HG03460 (cell line): ENCODE data around the gene MAN1C1.
"Not testable (repeated sequence)": the region's sequence is repeated elsewhere in the genome, so short reads cannot be mapped to it uniquely, and the experiment has no call there.

Source experiments
- ATAC-seq: cut with Tn5 transposase; IDR thresholded peaks from one replicate; pipeline ENCODE4 v1.9.1; 2021; ENCODE audit not compliant: unreplicated experiment

Gene MAN1C1

DNA sequence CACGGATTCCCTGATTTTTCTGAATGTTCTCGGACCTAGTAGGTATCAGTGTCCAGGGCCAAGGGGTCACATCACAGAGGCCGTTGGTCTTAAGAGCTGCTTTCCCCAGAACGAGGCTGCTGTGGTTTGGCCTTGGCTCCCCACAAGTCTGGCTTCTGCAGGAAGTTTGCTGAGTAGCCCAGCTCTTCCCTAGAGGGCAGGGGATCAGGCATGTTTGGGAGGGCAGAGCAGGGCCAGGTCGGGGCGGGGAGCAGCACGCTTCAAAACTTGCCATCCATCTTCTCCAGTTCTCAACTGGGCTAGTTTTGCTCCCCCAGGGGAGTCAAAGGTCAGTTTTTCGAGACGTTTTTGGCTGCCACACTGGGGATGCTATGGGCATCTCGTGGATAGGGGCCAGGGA, 37.0 kb downstream of the MAN1C1 start:
- no peak for ATAC-seq

GRCh38 chr1:25654109-25654660, 37.6 kb downstream of the MAN1C1 start:
- no peak for ATAC-seq

- ATAC-seq = no peak
Observed at GRCh38 chr1:25657121-25657882, 40.7 kb downstream of the MAN1C1 start.

DNA sequence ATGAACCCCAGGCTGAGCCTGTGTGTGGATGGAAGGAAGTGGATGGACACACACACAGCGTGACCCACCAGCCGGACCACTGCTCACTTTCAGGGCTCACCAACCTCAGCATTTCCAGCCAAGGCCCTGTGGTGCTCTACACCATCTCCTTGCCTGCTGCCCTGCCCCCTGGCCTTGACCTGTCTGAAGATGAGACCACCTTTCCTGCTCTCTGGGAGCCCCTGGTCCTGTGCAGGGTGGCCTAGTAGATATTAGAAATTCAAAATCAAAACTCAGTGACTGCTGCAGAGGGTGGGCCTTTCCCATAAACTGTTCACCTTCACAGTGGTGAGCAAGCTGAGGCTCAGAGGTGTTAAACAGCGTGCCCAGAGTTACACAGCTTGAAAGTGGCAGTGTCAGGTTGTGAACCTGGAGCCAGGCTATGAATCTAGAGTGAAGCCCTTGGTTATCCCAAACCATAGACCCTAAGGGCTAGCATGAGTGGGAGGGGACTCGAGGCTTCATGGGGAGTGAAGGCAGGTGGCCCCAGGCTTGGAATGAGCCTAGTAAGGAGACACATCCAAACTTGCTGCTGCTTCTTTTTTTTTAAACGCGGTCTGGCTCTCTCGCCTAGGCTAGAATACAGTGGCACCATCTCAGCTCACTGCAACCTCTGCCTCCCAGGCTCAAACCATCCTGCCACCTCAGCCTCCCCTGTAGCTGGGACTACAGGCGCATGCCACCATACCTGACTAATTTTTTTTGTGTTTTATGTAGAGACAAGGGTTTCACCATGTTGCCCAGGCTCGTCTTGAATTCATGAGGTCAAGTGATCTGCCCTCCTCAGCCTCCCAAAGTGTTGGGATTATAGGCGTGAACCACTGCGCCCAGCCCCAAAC, 41.5 kb downstream of the MAN1C1 start:
- no peak for ATAC-seq

- ATAC-seq = no peak
Observed at GRCh38 chr1:25658791-25659431, 42.3 kb downstream of the MAN1C1 start.

- no peak for ATAC-seq
Observed at GRCh38 chr1:25661043-25661815, 44.6 kb downstream of the MAN1C1 start.

DNA sequence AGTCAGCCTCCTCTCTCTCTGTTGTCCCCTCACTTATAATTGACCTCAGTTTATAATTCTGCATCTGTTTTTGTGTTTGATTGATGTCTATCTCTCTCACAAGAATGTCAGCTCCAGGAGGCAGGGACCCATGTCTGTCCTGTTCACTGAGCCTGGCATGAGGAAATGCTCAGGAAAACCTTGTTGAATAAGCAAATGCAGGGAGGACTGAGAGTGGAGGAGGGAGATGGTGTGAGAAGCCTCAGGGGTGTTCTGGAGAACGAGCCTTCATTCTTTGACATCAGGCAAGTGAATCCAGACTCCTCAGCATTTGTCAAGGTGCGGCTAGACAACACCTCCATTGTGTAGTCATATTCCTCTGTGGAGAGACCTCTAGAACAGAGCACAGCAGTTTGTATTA, 45.5 kb downstream of the MAN1C1 start:
- ATAC-seq = no peak

GRCh38 chr1:25662959-25663358, 46.4 kb downstream of the MAN1C1 start:
- not testable (repeated sequence) for ATAC-seq

DNA sequence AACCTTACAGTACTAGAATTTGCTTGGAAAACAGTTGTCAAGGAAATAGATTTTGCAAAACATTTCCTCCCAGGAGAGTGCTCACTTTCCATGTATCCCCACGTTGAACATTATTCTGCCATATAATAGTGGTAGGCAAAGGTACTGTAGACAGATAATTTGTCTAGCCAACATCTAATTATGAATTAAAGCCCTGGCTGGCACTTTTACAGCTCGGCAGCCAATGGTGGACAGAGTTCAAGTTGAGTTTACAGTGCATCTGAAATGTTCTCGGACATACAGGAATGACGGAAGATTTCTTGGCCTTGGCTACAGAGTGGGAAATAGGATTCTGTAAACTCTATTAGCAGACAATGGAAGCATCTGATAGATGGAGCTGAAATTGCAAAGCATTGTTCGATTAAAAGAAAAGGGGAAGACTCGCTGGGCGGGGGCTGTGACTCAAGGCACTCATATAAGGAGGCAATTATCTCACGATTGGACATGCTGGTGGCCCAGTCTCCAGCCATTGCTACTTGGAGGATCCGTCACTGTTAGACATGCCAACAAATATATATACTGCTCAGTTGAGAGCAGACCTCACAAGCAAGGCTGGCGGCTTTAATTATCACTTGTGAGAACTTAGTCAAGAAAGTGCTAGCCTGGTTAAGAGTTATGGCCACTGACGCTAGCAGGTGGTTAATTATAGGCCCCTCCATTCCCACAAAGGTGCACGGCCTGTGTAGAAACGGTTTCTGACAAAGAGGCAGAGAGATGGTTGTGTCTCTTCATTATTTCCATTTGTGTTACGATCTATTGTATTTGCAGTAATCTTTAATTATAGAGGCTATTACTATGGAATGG, 48.0 kb downstream of the MAN1C1 start:
- no peak for ATAC-seq

- ATAC-seq = no peak
Observed at GRCh38 chr1:25666460-25666859, 49.9 kb downstream of the MAN1C1 start.

GRCh38 chr1:25668931-25669573, 52.5 kb downstream of the MAN1C1 start:
- no peak for ATAC-seq

DNA sequence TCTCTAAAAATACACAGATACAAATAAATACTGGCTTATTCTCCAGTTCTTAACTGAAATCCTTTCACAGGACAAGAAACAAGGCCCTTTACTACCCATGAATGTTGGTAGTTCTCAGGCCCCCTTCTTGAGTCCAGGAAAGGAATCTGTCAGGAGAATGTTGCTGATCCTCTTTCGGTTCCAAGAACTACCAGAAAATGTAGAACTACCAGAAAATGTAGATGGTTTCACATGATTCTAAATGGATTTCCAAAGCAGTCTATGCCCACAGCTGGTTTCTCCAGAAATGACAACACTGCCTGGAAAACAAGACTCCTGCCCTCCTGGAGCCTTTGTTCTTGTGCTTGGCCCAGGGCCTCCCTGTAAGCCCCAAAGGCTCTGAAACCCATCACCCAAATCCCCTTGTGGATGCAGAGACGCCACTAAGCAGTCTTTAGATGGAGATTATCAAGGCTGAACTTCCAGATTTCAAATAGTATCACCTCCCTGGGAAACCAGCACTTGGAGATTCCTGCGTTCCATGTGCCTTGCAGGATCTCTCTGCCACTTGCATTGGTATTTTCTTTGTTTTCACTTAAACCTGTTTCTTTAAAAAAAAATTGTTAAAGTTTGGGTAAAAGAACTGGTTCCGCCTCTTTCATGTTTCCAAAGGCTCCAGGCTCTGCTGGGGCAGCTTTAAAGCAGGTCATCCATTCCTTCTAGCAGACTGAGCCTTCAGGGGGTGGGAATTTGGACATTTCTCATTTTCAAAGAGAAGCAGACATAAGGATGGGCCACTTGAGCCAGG, 53.4 kb downstream of the MAN1C1 start:
- no peak for ATAC-seq

DNA sequence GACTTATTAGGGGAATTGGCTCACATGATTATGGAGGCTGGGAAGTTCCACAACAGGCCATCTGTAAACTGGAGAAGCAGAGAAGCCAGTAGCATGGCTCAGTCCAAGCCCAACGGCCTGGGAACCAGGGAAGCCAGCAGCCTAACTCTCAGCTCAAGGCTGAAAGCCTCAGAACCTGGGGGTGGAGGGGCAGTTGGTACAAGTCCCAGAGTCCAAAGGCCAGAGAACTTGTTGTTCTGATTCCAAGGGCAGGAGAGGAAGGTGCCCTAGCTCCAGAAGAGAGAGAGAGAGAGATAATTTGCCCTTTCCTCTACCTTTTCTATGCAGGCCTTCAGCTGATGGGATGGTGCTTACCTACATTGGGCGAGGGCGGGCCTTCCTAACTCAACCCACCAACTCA, 55.3 kb downstream of the MAN1C1 start:
- no peak for ATAC-seq

- no peak for ATAC-seq
Observed at GRCh38 chr1:25672763-25673409, 56.3 kb downstream of the MAN1C1 start.

GRCh38 chr1:25673456-25673855, 56.9 kb downstream of the MAN1C1 start:
- ATAC-seq = no peak

DNA sequence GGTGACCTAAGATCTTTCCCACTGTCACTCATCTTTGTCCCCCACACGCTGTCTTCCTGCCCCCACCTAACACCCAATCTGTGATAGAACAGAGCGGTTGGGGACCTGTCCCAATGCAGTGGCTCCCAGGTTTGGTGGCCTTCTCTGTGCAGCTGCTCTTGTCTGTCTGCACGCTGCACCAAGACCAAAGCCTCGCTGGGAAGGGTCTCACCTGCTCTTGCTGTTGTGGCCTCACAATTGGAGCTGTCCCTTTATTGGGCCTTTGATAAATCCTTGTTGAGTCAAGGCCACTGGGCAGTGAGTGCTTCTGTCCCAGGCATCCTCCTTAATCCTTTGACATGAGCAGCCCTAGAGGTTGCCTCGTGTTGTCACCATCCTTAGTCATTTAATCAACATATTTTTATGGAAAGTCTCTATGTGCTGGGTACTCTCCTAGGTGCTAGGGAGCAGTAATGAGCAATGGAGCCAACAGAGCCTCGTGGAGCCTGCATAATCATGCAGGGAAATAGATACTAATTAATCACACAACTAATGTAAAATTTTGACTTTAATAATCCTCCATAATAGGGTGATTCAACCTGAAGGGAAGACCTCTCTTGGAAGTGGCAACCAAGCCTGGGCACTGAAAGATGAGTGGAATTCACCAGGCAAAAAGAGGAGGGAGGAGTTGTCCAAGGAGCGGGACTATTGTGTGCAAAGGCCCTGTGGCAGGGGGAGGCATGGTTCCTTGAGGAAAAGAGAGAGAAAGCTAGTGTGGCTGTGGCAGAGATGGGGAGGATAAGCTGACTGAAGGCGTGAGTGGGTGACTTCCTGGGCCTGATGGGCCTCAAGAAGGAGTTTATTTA, 57.6 kb downstream of the MAN1C1 start:
- ATAC-seq = no peak

DNA sequence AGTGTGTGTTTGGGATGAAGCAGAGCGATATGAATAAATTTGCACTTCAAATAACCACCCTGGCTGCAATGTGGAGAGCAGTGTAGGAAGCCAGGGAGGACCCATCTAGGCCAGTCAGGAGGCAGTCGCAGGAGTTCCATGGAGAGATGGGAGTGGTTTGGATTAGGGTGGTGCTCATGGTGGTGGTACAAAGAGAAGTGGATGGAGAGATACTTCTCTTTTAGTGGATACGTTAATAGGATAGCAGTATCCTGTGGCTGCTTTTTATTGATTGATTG, 58.2 kb downstream of the MAN1C1 start:
- ATAC-seq = no peak
